TTC549 (cell line): ENCODE data around the gene SLC16A8.
"Not testable (repeated sequence)": the region's sequence is repeated elsewhere in the genome, so short reads cannot be mapped to it uniquely, and the experiment has no call there.

ENCODE experiments used
- FAIRE-seq: peaks from 2 replicates; lab custom pipeline; 2012; peaks lifted over from hg19 to GRCh38; lab: Jason Lieb, UNC

Gene SLC16A8

GRCh38 chr22:38086001-38086845, 2.2 kb upstream of the SLC16A8 start:
- no peak for FAIRE-seq

- no peak for FAIRE-seq
These were observed 1.5 kb upstream of the SLC16A8 start for GRCh38 chr22:38085501-38085900.

DNA sequence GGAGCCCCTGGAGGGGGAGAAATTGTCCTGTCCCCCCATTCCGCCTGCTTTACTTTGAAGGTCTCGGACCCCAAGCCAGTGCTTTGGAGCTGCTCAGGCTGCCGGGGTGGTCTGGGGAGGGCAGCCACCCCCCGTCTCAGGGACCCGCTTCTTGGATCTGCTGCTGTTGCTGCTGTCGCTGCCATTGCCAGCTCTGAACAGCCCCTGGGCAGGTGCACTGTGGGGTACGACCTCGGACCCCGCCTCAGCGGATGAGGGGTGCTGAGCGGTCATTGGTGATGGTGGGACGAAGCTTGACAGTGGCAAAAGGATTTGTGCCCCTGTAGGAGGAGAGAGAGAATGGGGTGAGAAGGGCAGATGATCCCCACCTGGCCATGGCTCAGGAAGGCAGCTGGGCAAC, 1.1 kb upstream of the SLC16A8 start:
- no peak for FAIRE-seq

DNA sequence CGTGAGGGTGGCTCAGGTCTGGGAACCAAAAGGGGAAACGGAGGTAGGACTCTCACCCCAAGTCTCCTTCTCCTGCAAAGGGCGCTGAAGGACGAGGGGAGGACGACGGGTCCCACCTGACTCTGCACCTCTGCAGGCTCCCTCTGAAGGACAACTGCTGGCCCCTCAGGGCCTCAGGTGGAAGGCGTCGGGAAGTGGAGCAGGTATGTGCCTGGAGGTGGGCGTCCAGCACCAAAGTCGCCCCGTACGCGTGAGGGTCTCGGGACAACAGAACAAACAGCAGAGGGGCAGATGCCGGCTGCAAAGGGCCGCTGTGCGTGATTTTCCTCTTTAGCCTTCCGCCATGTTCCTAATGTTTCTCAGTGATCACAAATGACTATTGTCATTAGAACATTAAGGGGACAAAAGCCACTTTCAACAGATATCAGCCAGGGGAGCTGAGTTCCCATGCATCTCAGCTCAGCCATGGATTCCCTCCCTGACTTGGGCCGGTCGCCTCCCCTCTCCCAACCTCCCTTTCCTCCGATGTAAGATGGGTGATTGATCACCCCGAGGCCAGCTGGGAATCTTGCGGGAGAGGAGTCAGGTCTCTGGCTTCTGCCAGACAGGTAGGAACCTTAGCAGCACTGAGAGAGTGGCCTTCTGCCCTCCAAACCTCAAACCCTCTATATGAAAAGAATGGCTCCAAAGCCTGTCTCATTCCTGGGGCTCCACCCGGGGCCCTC, 836 bp downstream of the SLC16A8 start:
- no peak for FAIRE-seq

- FAIRE-seq, result no peak
These were observed 1.8 kb downstream of the SLC16A8 start for GRCh38 chr22:38081941-38082828.

GRCh38 chr22:38081636-38081940, 2.4 kb downstream of the SLC16A8 start:
- no peak for FAIRE-seq

DNA sequence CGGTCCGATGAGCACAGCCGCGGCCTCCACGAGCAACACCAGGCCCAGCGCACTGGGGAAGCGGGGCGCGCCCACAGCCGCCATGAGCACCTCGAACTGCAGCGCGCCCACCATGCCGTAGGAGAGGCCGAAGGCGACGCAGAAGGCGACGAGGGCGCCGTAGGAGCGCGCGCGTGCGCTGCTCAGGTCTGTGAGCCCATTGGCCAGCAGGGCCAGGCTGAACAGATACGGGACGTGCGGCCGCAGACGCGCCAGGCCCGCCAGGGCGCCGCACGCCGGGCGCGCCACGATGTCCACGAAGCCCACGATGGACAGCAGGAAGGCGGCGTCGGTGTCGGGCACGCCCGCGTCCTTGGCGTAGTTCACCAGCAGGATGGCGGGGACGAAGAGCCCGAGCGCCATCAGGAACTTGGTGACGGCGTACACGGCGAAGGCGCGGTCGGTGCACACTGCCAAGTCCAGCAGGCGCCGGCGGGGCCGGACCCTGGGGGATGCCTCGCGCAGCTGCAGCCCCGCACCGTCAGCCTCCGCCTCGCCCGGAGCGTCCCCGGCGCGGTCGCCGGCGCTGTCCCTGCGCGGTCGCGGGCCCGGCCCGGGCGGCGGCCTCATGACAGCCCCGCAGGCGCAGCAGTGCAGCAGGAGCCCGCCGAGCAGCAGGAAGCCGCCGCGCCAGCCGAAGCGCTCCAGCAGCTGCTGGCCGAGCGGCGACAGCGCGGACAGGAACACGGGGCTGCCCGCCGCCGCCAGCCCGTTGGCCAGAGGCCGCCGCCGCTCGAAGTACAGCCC, 2.9 kb downstream of the SLC16A8 start:
- FAIRE-seq, result no peak

- FAIRE-seq, result no peak
These were observed 3.5 kb downstream of the SLC16A8 start for GRCh38 chr22:38080474-38080849.

DNA sequence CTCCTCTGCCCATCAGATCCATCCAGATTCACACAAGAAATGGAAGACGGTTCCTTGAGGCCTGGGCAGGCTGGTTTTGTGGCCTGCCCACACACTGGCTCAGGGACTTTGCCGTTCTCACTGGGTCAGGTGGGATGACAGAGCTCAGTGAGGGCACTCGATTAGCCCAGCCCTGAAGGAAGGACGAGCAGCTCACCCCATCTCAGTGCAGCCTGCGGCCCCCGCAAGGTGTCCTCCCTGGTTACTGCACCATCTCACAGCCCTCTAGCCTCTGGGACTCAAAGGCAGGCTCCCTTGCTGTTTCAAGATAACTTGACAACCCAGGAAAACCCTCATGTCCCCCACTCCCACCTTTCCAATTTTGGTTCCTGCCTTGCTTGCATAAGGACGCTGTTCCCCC, 4.2 kb downstream of the SLC16A8 start:
- FAIRE-seq, result no peak

GRCh38 chr22:38079208-38079607, 4.8 kb downstream of the SLC16A8 start:
- FAIRE-seq, result not testable (repeated sequence)

GRCh38 chr22:38078046-38078840, 5.7 kb downstream of the SLC16A8 start:
- FAIRE-seq, result no peak

GRCh38 chr22:38077595-38077994, 6.4 kb downstream of the SLC16A8 start:
- FAIRE-seq, result no peak

GRCh38 chr22:38077096-38077495, 6.9 kb downstream of the SLC16A8 start:
- FAIRE-seq, result no peak

GRCh38 chr22:38075961-38076360, 8.0 kb downstream of the SLC16A8 start:
- FAIRE-seq, result no peak

DNA sequence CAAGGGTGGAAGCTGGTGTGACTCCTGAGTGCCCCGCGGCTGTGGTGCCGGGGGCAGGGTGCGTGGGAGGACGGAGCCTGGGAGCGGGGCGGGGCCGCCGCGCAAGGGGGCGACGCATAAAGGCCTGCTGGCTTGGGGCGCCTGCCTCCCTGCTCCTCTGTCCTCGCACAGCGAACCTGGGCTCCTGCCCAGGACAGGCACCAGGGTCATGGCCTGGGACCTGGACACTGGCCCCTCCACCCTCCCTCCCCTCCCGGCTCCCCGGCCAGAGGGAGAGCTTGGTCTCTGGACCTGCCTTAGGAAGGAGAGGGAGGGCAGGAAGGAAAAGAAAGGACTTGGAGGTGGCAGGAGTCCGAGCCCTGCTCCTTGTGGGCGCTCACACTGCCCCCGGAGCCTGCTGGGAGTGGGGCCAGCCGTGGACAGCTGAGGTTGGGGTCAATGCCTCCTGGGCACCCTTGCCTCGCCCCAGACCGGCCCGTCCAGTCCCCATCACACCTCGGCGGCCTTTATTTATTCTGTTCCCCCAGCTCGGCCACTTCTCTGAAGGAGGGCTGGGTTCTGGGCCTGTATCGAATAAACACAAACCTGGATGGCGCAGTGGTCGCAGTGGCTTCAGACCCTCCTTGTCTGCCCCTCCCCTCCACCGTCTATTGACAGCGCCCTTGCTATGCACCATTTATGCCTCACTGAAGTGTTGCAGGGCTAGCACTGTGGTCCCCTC, 8.7 kb downstream of the SLC16A8 start:
- no peak for FAIRE-seq

- FAIRE-seq, result no peak
These were observed 9.5 kb downstream of the SLC16A8 start for GRCh38 chr22:38074181-38075104.

DNA sequence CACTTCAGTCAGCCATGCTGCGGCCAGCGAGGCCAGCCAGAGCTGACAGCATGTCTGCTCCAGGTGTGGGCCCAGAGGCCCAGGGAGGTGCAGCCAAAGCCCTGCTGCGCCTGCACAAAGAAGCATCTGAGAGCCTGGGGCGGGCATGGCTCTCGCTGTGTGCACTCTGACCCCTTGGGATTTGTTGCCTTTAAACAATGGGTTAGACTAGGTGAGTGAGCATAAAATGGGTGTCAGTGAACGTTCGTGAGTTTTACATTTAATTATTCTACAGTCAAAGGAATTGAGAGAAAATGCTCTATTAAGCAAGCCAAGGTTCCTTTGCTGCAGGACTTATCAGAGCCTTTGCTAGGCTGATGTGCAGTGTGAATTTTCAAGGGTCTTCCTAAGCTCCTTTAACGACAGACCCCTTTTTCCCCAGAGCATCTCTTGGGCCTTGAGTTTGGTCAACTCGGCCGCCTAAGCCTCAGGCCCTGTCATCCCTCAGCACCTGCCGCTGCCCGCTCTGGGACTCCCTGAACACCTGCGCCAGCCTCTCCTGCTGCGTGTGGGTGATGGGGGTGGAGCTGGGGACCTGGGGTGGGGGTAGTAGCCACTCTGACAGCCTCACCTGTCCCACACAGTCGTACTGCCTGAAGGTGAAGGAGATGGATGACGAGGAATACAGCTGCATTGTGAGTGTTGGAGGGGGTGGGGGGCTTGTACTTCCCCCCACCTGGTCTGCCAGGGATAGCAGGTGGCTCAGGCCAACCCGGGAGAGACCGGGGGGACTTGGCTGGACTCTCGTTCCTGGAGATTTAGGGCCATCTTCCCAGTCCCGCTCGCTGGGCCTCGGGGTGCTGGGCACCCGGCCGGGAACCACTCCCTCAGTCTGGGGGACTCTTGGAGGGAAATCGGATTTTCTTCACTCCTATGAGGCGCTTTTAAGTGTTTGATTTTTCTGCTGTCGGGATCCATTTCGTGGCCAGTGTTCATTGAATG, 10.5 kb downstream of the SLC16A8 start:
- FAIRE-seq, result no peak
